ENCODE results near the gene COMMD4. TPM values are rescaled to one million over a fixed set of nuclear protein-coding genes. Genes with fewer than 3 reads are reported as not detected.

The COMMD4 gene
- total and polyA plus RNA-seq, 10 of the 15 experiments (the other 5 are each of a cell fraction or from before 2014, with no cell fraction given): 14.5 to 118 (median 75.3) TPM

GRCh38 chr15:75348562-75349350 is 12.9 kb downstream of the COMMD4 start:
- DNase-seq (ENCODE audit: low read depth, low spot score) (no peak), ATAC-seq (no peak), FAIRE-seq (no peak)
- POLR2A ChIA-PET: interaction anchor here (0.9 kb wide), 1 partner anchor 19 kb away, joined by 3 read pairs; the partner anchor contains the start of gene MAN2C1
- peaks cover 15% of the 10 kb centered on the region; the same call in 2 of the 3 replicates for H3K9me3 ChIP-seq (replicated peaks; ENCODE audit: control insufficient read depth, insufficient read depth, low read length)
- H4K20me1 ChIP-seq (ENCODE audit: control insufficient read depth, insufficient read depth): no peaks in the 10 kb centered on the region
- no peaks in the 10 kb centered on the region for H3K36me3 ChIP-seq (ENCODE audit: control insufficient read depth in 2 of 2, insufficient read depth in 2 of 2, low read length in 1 of 2)
- CTCF ChIA-PET: no interaction called here
- no peaks in the 10 kb centered on the region for H3K79me2 ChIP-seq (ENCODE audit: control insufficient read depth, insufficient read depth, low read length)
- WGBS (ENCODE audit: insufficient coverage, insufficient replicate concordance, low lambda C conversion rate, missing lambda C conversion rate): 76% methylated on average over 45 of the region's 46 CpGs
- no peak overlapping the region for H3K27ac ChIP-seq (ENCODE audit: control insufficient read depth, insufficient read depth)
- H3K9ac ChIP-seq (ENCODE audit: control insufficient read depth, insufficient read depth, low read length): no peak overlapping the region
- SMC1A ChIA-PET (ENCODE audit: uncharacterized antibody, unreplicated experiment): interaction anchor here (0.7 kb wide), 1 partner anchor 14 kb away, joined by 3 read pairs; no protein-coding TSS in a partner anchor
- in situ Hi-C loops (cut with MboI): no loop called here
- TF ChIP-seq KLF5 (IDR thresholded peaks at IDR 0.05; ENCODE audit: partially characterized antibody) (no peak), ZNF592 (IDR thresholded peaks at IDR 0.05) (no peak), POLR2AphosphoS2 (IDR thresholded peaks at IDR 0.05; ENCODE audit: low read depth, low read length) (peak; percentile 34; the same call in 1 of the 2 replicates)
- no peak overlapping the region for H2AFZ ChIP-seq (ENCODE audit: control insufficient read depth, low read depth, low read length)
- H3K4me3 ChIP-seq: peak overlapping the region; percentile 2; the same call in 1 of the 2 replicates
- H3K4me1 ChIP-seq (ENCODE audit: control insufficient read depth, insufficient read depth, low read length): peaks cover 23% of the 10 kb centered on the region
- intact Hi-C loops (cut with micrococcal nuclease; ENCODE audit: unreplicated experiment): no loop called here
- H3K27me3 ChIP-seq (replicated peaks in 1 of 2; ENCODE audit: control insufficient read depth in 2 of 2, insufficient read depth in 2 of 2, low read length in 1 of 2): peaks cover 4 to 11% of the 10 kb centered on the region in 2 experiments
- H3K4me2 ChIP-seq (ENCODE audit: control insufficient read depth, insufficient read depth): no peak overlapping the region; the same call in 1 of the 2 replicates
- RAD21 ChIA-PET (ENCODE audit: unreplicated experiment): no interaction called here
- no TSS peak for BruUV-seq (replicated peaks)

All from GM12878 (cell line).